PC-9 (cell line): ENCODE data around the gene COL5A2.

Experiments used
- EZH2 ChIP-seq: fragments of 200-600 bp; sonication (generic); IDR thresholded peaks from 2 replicates; pipeline ENCODE4 v1.8.0; 2017; ENCODE audit warnings: antibody characterized with exemption, low read depth
- TF ChIP-seq, protein P1 (sequence below): fragments of 200-600 bp; sonication (generic); conservative IDR thresholded peaks from 2 replicates; pipeline ENCODE4 v1.6.1; 2017; ENCODE audit warnings: mixed run types, antibody characterized with exemption, mild to moderate bottlenecking, moderate library complexity

GRCh38 chr2:189083606-189084005, 96.0 kb downstream of the COL5A2 start:
- TF ChIP-seq, protein P1, sequence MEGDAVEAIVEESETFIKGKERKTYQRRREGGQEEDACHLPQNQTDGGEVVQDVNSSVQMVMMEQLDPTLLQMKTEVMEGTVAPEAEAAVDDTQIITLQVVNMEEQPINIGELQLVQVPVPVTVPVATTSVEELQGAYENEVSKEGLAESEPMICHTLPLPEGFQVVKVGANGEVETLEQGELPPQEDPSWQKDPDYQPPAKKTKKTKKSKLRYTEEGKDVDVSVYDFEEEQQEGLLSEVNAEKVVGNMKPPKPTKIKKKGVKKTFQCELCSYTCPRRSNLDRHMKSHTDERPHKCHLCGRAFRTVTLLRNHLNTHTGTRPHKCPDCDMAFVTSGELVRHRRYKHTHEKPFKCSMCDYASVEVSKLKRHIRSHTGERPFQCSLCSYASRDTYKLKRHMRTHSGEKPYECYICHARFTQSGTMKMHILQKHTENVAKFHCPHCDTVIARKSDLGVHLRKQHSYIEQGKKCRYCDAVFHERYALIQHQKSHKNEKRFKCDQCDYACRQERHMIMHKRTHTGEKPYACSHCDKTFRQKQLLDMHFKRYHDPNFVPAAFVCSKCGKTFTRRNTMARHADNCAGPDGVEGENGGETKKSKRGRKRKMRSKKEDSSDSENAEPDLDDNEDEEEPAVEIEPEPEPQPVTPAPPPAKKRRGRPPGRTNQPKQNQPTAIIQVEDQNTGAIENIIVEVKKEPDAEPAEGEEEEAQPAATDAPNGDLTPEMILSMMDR, result no peak
- no peak for TF ChIP-seq EZH2
